ENCODE data around the gene PHLDB3.
"Not testable (repeated sequence)": the region's sequence is repeated elsewhere in the genome, so short reads cannot be mapped to it uniquely, and the experiment has no call there.

PHLDB3 gene

DNA sequence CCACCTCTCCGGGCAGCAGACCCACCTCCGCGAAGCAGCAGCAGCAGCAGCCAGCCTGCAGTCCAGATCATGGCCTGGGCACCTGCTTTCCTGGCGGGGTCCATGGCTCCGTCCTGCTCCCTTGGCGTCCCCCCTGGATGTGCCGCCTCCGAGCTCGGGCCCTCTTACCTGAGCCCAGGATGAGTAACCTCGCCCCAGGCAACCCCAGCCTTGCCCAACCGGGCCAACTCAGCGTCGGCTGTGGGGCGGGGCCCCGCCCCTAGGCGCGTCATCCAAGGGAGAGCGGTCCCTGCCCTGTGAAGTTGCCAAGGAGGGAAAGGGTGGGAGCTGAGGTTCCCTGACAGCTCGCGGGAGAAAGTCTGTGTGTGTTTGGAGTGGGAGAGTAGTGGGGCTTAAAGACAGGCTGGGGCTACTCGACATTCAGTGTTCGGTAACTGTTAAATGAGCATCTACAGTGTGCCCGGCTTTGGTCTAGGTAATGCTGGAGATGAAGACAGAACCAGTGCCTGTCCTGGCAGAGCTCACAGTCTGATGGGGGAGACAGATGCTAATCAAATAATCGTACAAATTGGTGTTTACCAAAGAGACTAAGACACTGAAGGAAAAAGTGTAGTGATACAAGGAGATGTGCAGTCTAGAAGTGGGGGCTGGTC lies 39.0 kb downstream of the PHLDB3 start, which contains the start of gene LYPD3:
Gene LYPD3, minus strand, starts transcription at position 141 of the 653 bp plus-strand sequence. Its CDS starts 37 bp downstream, at position 104.
- DNase-seq: no peak

DNA sequence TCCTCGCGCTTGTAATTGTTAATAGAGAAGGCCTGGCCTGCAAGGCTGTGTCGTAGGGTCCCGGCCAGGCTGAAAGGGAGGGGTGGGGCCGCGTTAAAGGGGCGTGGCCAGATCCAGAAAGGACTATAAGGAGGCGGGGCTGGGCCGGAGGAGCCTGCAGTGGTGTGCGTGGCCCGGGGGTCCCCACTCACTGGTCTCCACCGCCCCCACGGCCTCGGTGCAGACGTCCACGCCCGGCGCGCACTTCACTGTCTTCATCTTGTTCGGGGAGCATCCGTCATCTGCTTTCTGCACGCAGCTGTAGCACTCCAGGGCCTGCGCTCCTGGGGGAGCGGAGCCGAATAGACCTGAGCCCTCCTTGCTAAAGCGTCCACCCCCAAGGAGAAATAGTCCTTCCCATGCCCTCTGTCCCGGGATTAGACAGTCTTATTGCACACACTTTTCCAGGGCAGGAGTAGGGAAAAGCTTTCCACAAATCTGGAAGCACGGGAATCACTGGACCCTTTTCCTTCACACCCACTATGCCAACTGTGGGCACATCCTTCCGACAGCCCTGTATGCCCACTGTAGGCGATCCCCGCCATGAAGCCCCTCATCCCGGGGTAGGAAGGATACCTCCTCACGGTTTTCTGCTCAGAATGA lies 40.3 kb downstream of the PHLDB3 start:
- DNase-seq: no peak

DNA sequence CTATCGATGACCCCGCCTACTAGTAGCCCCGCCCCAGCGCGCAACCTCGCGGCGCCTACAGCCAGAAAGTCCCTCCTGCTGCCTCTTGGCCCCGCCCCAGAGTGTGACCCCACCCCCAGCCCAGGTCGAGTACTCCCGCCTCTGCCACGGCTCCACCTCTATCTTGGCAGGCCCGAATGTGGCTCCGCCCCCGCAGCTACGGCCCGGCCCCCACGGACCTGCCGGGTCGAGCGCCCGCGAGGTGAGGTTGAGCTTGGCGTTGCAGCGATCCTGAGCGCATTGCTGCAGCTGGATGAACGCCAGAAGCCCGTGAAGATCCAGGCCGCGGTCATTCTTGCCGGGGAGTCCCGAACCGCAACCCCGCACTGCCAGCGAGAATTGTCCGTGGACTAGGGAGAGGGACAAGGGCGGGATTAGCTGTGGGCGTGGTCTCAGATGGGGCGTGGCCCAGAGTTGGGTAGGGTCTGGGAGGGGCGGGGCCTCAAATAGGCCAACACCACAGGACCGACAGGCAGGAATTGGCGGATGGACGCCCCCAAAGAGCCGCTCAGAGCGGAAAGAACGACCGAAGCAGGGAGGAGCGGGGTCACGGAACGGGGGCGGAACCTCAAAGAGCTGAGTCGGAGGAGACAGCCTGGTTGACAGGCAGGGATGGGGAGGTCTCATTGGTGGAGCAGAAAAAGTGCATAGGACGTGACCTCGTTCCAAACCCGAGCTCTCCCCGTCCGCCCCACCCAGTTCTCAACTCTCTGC lies 41.0 kb downstream of the PHLDB3 start:
- DNase-seq: no peak

DNA sequence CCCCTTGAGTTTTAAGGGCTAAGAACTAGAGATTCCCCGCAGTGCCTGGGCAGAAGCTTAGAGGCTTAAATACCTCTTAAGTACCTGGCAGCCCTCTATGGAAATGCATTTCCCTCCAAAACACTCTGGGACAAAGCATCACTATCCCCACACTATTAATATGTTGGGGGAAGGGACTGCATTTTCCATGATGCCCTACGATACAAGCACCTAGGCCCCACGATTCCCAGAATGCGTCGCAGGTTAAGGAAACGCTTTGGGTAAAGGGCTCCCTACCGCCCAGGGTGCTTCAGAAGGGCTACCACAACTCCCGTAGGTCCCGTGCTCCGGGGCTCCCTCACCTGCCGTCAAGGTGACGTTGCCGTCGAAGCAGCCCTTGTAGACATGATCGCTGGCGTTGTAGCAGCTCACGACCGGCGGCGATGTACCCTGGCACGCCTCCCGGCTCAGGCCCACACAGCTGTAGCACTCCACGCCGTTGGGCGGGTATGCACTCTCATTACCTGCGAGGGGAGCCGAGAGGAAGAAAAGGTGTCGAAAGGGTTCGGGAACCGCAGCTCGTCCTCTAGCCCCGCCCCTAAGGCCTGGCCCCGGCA lies 41.7 kb downstream of the PHLDB3 start:
- no peak for DNase-seq

DNA sequence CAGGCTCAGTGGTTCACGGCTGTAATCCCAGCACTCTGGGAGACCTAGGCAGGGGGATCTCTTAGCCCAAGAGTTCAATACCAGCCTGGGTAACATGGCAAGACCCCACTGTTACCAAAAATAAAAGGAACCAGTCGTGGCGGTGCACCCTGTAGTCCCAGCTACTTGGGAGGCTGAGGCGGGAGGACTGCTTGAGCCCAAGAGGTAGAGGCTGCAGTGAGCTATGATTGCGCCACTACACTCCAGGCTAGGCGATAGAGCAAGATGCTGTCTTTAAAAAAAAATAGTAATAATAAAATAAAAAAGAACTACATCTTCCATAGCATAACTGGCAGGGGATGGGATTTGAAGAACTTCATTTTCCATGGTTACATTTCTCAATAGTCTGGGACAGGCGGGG lies 42.2 kb downstream of the PHLDB3 start:
- DNase-seq: no peak

DNA sequence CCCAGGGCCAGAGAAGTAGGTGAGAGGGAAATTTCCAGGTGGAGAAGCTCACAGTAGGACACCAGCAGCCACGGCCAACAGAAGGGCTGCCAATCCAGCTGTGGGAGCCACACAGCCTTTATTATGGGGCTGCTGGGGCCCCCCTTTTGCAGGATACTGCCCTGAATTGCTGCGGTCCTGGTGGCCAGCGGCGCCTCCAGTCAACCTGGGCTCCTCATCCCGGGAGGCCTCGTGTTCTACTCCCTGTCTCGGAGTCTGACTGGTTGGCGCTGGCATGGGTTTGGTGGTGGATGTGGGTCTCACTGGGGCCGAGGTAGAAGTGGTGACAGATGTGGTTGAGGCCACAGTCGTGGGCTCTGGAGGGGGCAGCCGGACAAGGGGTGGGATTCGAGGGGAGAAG lies 43.2 kb downstream of the PHLDB3 start:
- DNase-seq: no peak

DNA sequence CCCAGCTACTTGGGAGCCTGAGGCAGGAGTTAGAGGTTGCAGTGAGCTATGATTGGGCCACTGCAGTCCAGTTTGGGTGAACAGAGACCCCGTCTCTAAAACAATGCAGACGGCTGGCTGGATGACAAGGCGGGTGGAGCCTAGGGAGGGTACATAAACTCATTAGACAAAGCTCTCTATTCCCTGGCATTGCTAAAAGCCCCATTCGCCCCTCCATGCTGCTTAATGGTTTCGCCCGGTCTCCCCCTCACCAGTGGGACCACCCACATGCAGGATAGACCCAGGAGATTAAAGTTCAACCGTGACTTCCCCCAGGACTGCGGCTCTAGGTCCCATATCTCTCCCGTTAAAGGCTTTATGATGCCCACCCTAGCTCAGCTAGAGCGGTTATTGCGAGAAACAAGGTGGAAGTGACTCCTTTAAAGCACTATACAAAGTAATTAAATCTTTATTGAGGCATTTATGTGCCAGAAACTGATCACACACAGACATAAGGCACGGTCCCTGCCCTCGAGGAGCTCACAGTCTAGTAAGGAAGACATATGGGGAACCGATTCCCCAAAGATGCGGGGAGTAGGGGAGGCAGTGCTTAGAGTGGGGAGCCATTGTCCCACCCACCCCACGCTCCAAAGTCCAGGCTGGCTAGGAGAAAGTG lies 44.1 kb downstream of the PHLDB3 start:
- DNase-seq: no peak

DNA sequence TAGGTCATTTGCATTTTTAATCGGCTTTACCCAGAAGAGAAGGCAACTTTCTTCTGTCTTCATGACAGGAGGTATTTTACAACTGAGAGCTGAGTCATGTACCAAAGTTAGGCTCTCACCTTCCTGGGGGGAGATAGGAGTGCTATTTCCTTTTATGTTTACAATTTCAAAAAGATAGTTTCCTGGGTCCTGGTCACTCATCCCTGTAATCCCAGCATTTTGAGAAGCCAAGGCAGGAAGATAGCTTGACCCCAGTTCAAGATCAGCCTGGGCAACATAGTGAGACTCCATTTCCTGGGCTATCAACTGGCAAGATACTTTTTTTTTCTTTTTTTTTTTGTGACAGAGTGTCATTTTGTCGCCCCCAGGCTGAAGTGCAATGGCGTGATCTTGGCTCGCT lies 46.7 kb downstream of the PHLDB3 start:
- DNase-seq: no peak

DNA sequence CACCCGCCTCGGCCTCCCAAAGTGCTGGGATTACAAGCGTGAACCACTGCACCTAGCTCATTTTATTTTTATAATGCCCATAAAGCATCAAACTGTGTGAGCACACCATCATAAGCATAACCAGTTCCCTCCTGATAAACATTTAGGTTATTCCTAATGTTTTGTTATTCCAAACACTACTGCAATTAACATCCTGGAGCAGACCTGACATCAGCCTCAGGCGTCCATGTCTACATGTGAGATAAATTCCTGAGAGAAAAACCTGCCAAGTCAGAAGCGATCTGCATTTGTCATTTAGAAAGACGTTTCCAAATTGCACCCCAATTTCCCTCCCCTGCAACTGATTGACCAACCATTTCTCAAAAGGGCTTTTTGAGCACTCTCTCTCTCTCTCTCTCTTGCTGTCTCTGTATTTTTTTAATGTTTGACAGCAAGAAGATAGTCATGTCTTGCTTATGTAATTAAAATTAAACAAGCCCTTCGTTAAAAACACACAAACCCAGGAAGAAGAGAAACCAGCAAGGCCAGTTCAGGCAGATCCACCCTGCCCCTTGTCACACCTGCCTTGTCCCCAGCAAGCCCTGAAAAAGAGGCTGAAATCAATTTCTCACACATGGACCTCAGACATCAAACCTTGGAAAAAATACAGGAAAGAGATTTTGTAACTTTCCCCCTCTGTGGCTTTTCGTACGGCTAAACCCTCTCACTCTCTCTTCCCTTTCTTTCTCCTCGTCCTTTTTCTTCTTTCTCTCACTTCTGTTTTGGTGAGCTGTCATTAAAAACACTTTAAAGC lies 49.0 kb downstream of the PHLDB3 start:
- no peak for DNase-seq

DNA sequence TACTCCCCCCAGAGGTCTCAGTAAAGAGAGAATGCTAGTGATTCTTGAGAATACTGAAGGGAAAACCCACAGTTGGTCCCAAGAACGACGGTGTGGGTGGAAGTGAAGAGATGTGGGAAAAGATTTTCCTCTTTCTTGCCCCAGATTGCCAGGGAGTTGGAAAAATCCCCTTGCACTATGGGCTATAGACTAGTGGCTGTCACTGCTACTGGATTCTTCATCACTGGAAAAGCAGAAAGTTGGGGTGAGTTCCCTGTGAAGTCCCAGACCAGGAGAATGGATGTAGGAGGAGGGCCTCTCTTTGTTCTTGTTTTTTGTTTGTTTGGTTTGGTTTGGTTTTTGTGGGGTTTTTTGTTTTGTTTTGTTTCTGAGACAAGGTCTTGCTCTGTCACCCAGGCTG lies 50.5 kb downstream of the PHLDB3 start:
- no peak for DNase-seq

DNA sequence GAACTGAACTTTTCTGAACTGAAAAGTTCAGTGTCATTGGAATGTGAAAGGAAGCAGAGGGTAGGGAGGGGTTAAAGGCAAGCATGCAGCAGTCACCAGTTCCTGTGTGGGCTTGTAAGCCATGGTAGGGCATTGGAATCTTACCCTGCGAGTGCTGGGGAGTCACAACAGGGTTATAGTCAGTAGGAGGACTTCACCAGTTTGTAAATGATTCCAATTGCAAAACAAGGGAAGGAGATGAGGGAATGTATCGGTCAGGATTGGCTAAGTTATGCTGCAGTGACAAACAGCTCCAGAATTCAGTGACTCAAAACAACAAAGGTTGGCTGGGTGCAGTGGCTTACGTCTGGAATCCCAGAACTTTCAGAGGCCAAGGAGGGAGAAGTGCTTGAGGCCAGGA lies 52.0 kb downstream of the PHLDB3 start:
- DNase-seq: no peak

DNA sequence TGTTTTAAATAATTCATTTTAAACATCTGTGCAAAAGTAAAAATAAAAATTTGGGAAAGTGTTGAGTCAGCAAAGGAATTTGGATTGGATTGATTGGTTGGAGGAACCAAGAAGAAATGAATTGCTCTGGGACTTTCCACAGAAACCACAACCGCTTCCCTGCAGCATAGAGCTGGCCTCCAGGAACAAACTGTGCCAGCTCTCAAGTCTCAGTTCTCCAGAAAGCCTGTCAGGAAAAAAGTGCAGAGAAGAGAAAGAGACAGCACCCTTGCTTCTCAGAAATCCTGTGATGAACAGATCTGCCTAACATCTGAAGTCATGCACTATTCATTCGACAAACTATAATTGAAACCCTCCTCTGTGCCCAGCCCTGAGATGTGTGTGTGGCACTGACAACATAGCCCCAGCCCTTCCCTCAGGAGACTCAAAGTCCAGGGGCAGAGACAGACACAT lies 54.0 kb downstream of the PHLDB3 start:
- DNase-seq: no peak

DNA sequence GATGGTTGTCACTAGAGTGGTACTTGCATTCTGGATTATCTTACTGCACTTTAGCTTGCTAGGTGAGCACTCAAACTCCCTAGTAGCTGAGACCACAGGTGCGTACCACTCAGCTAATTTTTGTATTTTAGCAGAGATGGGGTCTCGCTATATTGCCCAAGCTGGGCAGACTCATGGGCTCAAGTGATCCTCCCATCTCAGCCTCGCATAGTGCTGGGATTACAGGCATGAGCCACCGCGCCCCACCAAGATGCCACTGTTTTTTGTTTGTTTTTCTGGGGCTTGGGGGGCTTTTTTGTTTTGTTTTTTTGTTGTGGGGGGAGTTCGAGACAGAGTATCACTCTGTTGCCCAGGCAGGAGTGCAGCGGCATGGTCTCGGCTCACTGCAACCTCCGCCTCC lies 56.9 kb downstream of the PHLDB3 start:
- DNase-seq: no peak

DNA sequence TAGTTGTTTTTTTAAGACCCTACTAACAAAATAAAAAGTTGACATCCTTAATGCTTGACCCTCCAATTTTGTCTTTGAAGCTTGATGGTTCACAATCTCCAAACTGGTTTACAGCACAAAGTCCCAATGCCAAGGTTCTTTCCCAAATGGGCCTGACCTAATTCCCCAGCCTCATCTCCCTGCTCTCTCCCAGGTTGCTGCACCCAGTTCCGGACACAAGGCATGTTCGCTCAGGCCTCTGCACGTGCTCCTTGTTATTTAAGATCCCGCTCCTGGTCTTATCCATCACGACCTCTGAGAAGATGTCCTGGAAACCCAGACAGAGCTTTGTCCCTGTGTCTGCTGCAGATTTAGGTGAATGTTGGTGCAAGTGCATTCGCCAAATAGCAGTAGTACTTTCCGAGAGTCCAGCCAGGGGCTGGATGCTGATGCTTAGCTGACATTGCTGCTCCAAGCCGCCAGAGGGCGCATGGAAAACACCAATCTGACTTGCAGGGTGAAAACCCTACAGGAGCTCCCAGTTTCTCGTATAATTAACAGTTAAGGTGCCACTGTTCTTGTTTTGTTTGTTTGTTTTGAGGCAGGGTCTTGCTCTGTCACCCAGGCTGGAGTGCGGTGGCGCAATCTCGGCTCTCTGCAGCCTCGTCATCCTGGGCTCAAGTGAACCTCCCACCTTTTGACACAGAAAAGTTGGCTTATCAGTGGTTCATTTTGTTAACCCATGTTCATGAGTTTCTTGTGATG lies 57.6 kb downstream of the PHLDB3 start:
- no peak for DNase-seq

DNA sequence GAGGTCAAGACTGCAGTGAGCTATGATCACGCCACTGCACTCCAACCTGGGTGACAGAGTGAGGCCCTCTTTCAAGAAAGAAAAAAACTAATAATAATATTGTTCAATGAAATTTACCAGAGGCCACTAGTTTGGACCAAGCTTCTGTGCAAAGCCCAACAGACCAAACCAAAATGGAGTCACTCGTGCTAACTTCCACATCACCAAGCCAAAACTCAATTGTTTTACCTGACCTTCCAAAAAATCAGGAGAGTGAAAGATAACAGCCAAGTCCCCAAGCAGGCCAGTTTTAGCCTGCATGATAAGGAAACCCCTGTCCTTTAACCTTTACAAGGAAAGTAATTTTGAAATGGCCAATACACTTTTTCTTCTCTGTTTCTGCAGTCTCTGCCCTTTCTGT lies 59.1 kb downstream of the PHLDB3 start:
- DNase-seq: no peak

DNA sequence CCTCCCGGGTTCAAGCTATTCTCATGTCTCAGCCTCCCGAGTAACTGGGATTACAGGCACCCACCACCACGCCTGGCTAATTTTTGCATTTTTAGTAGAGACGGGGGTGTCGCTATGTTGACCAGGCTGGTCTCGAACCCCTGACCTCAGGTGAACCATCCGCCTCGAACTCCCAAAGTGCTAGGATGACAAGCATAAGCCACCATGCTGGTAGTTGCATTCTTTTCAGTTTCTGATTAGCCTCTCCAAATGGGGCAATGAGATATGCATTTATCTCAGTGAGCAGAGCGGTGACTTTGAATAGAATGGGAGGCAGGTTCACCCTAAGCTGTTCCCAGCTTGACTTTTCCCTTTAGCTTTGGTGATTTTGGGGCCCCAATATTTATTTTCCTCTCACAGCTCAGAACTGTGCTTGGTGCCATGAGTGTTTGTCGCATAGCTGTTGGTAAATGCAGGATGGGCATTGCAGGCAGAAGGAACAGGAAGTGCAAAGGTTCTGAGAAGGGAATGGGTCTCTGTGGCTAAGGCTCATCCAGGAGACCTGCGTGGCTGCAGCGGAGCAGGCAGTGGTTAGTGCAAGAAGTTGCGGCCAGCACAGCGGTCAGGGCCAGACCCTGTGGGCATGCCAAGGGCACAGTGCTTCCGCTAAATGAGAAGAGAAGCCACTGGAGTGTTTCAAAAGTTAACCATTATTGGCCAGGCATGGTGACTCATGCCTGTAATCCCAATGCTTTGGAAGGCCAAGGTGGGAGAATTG lies 59.8 kb downstream of the PHLDB3 start:
- no peak for DNase-seq

DNA sequence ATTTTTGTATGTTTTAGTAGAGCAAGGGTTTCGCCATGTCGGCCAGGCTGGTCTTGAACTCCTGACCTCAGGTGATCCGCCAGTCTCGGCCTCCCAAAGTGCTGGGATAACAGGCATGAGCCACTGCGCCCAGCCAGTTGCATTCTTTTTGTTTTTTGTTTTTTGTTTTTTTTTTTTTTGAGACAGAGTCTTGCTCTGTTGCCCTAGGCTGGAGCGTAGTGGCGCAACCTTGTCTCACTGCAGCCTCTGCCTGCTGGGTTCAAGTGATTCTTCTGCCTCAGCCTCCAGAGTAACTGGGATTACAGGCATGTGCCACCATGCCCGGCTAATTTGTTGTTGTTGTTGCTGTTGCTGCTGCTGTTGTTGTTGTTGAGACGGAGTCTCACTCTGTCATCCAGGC lies 60.5 kb downstream of the PHLDB3 start:
- DNase-seq: not testable (repeated sequence)

DNA sequence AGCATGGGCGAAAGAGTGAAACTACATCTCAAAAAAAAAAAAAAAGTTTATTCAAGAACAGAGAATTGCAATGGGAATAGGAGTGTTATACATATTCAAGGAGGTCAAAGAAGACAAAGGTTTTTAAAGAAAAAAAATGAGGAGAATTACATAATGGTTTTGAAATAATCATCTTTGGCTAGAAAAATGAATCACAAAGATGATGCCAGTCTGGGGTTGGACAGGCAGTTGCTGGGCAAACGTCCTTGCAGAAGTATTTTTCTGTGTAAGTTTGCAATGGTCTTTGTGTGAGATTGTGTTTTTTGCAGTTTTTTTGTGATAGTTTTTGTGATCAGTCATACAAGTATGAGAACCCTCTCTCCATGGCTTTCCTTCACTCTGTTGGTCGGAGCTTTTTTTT lies 62.8 kb downstream of the PHLDB3 start:
- DNase-seq: no peak

DNA sequence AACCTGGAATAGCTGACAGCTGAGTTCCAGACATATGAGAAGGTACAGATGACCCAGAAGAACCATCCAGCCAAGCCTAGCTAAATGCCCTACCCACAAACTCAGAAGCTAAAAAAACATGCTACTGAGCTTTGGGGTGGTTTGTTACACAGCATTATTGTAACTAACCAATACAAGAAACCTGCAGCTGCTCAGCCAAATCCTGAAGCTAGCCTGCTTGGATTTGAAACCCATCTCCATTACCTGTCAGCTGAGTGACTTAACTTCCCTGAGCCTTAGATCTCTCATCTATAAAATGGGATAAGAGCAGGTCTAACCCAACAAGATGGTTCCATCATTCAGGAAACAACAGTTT lies 64.9 kb downstream of the PHLDB3 start:
- no peak for DNase-seq

DNA sequence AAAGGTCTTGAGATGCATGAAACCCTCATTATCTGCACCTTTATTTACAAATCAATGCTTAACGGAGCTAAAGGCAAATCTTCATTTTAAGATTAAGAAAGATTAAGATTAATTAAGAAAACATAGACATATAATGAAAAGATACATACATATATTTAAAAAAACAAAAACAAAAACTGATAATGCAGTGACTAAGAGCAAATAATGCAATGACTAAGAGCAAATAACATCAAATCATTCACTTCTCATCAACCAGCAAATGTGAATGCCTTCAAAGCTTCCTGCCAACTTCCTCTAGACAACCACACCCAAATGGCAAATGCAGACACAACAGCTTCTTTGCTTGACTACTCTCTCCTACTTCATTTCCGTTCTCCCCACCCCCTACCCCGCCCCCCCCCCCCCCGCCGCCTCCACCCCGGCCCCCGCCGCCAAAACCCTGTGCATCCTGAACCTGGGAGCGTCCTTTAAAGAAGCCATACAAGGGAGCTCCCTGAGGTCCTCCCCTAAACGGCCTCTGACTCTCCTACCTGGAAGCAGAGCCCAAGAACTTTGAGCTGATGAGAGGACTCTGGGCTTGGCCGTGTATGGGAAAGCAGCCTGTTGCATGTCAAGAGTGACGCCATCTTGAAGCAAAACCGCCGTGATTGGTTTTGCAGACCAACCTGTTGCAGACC lies 65.4 kb downstream of the PHLDB3 start:
- DNase-seq: no peak

Data from NCI-H187 treated with DMSO at 0.1 percent for 48 hours (cell line).